Stimulated activated CD8-positive, alpha-beta memory T cell treated with anti-CD3 and anti-CD28 coated beads, Interleukin-7, amount 100 ng/mL, for 4 hours (primary cell): Measurements from ENCODE around the gene CADM2.
"Not testable (repeated sequence)": the region's sequence is repeated elsewhere in the genome, so short reads cannot be mapped to it uniquely, and the experiment has no call there.

Source experiments
- DNase-seq, 2 donors: peaks; one replicate each; pipeline ENCODE4 v3.0.0-alpha.2; 2020; ENCODE audit warnings: low read depth in 2 of 2

Gene CADM2

GRCh38 chr3:84958495-84959469 lies at the start of gene CADM2:
CADM2 (plus strand) TSS chr3:84958989.
- peak; percentile 14 to 32 for DNase-seq

GRCh38 chr3:84918592-84918991 lies 40.2 kb upstream of the CADM2 start:
- not testable (repeated sequence) for DNase-seq

- no peak for DNase-seq
Measured at GRCh38 chr3:84922682-84923081, 36.1 kb upstream of the CADM2 start.

GRCh38 chr3:84925571-84925970 lies 33.2 kb upstream of the CADM2 start:
- no peak for DNase-seq

GRCh38 chr3:84943379-84943778 lies 15.4 kb upstream of the CADM2 start:
- DNase-seq = no peak

GRCh38 chr3:84946240-84946639 lies 12.5 kb upstream of the CADM2 start:
- DNase-seq = no peak

GRCh38 chr3:84959470-84960271 lies 882 bp downstream of the CADM2 start:
- DNase-seq = no peak

GRCh38 chr3:84960581-84960980 lies 1.8 kb downstream of the CADM2 start:
- no peak for DNase-seq

- no peak for DNase-seq
Measured at GRCh38 chr3:84961011-84961410, 2.2 kb downstream of the CADM2 start.

- DNase-seq = no peak
Measured at GRCh38 chr3:84961521-84962255, 2.9 kb downstream of the CADM2 start.

GRCh38 chr3:84962415-84962814 lies 3.6 kb downstream of the CADM2 start:
- no peak for DNase-seq

GRCh38 chr3:84963137-84963536 lies 4.3 kb downstream of the CADM2 start:
- no peak for DNase-seq

- no peak for DNase-seq
Measured at GRCh38 chr3:84965141-84965540, 6.4 kb downstream of the CADM2 start.

- DNase-seq = no peak
Measured at GRCh38 chr3:84967767-84968581, 9.2 kb downstream of the CADM2 start.

GRCh38 chr3:84968701-84969235 lies 10.0 kb downstream of the CADM2 start:
- DNase-seq = no peak

GRCh38 chr3:84974347-84974746 lies 15.6 kb downstream of the CADM2 start:
- no peak for DNase-seq

- DNase-seq = no peak
Measured at GRCh38 chr3:84977021-84977420, 18.2 kb downstream of the CADM2 start.

GRCh38 chr3:84978843-84979242 lies 20.1 kb downstream of the CADM2 start:
- no peak for DNase-seq

GRCh38 chr3:84980011-84980410 lies 21.2 kb downstream of the CADM2 start:
- DNase-seq = no peak

- DNase-seq = no peak
Measured at GRCh38 chr3:84980456-84980855, 21.7 kb downstream of the CADM2 start.

- DNase-seq = no peak
Measured at GRCh38 chr3:84983490-84983889, 24.7 kb downstream of the CADM2 start.
